Activated gamma-delta T cell treated with anti-CD3 and anti-CD28 coated beads, Interleukin-2, amount 50 U/mL, for 16 hours (primary cell): Measurements from ENCODE around the gene LRRC8E.

ENCODE experiments used
- DNase-seq: peaks from one replicate; pipeline ENCODE4 v3.0.0-alpha.2; 2020; ENCODE audit warnings: low read depth

LRRC8E gene

GRCh38 chr19:7888145-7888825 lies at the start of gene LRRC8E:
Gene LRRC8E, plus strand, starts transcription at chr19:7888510. Its CDS starts 7,094 bp downstream, at chr19:7895604.
- no peak for DNase-seq

GRCh38 chr19:7839476-7839875 lies 48.8 kb upstream of the LRRC8E start:
- no peak for DNase-seq

- DNase-seq: no peak
Observed at GRCh38 chr19:7840629-7841028, 47.7 kb upstream of the LRRC8E start.

- DNase-seq: no peak
Observed at GRCh38 chr19:7841751-7842660, 46.3 kb upstream of the LRRC8E start.

- DNase-seq: no peak
Observed at GRCh38 chr19:7842661-7843294, 45.5 kb upstream of the LRRC8E start.

GRCh38 chr19:7843521-7843920 lies 44.8 kb upstream of the LRRC8E start:
- no peak for DNase-seq

- no peak for DNase-seq
Observed at GRCh38 chr19:7844405-7844804, 43.9 kb upstream of the LRRC8E start.

GRCh38 chr19:7844951-7845350 lies 43.4 kb upstream of the LRRC8E start:
- no peak for DNase-seq

- DNase-seq: no peak
Observed at GRCh38 chr19:7845390-7846154, 42.7 kb upstream of the LRRC8E start.

- DNase-seq: no peak
Observed at GRCh38 chr19:7846155-7846646, 42.1 kb upstream of the LRRC8E start.

GRCh38 chr19:7847664-7848063 lies 40.6 kb upstream of the LRRC8E start:
- no peak for DNase-seq

- no peak for DNase-seq
Observed at GRCh38 chr19:7848779-7849457, 39.4 kb upstream of the LRRC8E start.

GRCh38 chr19:7849631-7849999 lies 38.7 kb upstream of the LRRC8E start:
- no peak for DNase-seq

- DNase-seq: no peak
Observed at GRCh38 chr19:7850000-7850813, 38.1 kb upstream of the LRRC8E start.

- no peak for DNase-seq
Observed at GRCh38 chr19:7850945-7851622, 37.2 kb upstream of the LRRC8E start.

GRCh38 chr19:7851623-7852500 lies 36.4 kb upstream of the LRRC8E start:
- DNase-seq: no peak

GRCh38 chr19:7852851-7853769 lies 35.2 kb upstream of the LRRC8E start:
- DNase-seq: peak; percentile 45

GRCh38 chr19:7853770-7854128 lies 34.6 kb upstream of the LRRC8E start:
- DNase-seq: no peak
